Smooth muscle cell of the coronary artery (primary cell): ENCODE measurements around the gene BRD2. TPM values are rescaled to one million over a fixed set of nuclear protein-coding genes. Genes with fewer than 3 reads are reported as not detected.

Experiments used
- total RNA-seq: library from RNA; depleted of rRNA; stranded (reverse); fragments of >200 nt; gene quantifications from 2 replicates; pipeline ENCODE4 v1.2.3, GENCODE V29; 2014; ENCODE audit warnings: low replicate concordance

Gene BRD2
- total RNA-seq = 39.6 and 40.2 TPM in 2 replicates

GRCh38 chr6:32968093-32968866 lies at the start of gene BRD2:
Gene BRD2, plus strand, starts transcription at chr6:32968594. Its CDS starts 4,305 bp downstream, at chr6:32972899.

DNA sequence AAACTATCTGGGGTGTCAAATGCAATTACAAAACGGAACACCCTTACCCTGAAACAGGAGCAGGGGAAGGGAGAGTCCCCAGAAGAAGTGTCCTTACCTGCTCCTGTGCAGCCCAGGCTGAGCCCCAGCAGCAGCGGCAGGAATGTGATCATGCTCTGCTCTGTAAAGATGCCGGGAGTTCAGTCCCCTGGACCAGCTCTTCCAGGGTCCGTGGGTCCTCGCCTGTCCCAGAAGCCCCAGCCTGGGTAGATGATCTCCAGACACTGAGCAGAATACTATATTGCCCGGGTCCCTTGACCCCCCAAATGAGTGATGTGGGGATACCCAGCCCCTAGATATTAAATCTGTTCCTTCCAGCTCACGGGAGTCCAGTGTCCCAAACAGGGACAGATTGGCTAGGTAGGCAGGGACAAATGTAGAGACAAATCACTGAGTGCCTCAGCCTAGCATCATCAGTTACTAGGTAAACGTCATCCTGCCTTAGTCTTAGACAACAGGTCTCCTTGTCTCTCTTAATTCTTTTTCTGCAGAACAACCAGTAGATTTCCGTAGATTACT lies 27.7 kb upstream of the BRD2 start, which contains the start of gene HLA-DMB:
HLA-DMB (minus strand) TSS at position 373 of the 558 bp plus-strand sequence; CDS start at position 152, 221 bp downstream.

DNA sequence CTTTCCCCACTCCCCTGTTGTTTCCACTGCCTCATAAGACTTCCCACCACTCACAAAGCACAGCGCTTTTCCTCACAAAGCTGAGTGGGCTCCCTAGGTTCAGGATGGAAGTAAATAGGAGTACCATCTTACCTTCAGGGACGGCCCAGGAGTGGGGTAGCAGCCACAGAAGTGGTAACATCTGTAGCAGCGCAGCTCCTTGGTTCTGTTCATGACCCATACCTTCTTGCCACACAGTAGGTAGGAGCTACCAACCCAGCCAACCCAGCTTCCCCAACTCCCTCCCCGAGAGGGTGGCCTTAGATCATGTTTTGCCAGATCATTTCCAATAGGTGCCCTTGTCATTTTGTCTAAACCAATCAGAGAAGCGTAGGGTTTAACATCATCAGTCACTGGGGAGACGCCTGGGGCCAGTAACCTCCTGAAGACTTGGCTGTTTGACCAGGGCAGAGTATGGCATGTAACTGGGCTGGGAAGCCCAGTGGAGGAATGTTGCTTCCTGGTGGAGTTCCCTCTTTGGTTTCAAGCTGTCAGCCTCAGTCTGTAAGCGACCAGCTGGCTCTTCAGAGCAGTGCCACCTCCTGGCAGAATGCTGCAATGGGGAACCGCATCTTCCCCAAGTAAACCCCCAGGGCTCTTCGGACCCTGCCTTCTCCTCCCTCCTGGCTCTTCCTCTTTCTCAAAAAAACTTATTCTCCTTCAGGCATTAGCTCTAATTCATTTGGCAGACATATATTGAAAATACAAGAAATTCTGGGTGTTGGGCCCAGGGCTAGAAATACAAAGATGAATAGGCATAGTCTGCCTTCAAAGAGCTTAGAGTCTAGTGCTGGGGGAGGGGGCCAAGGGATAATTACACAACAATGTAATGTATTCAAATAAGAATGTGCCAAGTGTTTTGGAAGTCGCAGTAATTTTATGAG lies 15.3 kb upstream of the BRD2 start, which contains the start of gene HLA-DMA:
HLA-DMA (minus strand) TSS at position 281 of the 923 bp plus-strand sequence; CDS start at position 220, 61 bp downstream.

DNA sequence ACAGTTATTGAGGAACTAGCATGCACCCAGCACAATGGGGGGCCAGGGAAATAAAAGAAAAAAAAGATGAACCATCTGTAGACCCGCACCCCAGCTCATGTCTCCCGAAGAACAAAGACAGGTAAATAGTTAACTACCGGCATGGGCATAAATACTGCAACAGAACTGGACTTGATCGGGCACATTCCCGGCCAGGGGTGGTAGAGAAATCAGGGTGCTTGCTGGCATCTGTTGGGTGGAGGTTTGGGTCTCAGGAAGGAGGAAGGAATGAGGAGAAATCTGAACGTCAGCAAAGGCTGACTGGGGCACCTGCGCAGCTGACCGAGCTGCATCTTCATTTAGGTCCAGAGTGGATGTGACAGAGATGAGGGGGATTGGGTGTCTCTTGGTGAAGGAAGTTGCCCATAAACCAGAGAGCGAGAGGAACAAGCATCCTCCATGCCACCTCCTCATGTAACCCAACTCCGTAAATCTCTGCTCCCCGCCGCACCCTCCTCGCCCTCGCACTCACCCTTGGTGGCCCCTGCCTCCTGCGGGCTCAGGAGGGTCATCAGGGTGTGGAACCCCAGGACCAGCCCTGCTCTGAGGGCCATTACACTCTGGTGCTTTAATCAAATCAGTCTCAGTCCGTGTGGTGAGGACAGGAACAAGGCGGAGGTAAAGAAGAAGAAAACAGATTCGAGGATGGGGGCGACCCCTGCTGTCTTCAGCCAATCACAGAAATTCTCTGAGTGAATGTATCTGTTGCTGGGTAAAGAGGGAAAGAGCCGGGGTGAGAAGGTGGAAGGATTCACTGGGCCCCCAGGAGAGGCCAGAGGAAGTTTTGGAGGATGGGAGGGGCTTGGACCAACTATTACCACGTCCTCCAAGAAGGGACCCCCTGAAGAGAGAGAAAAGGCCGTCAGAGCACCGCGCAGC lies 40.8 kb downstream of the BRD2 start, which contains the start of gene HLA-DOA:
HLA-DOA (minus strand) TSS at position 648 of the 918 bp plus-strand sequence.

Other genes with a start within 250 kb of the BRD2 start
- not detected in 2 replicates for gene HLA-DQA2, start 227.2 kb upstream of the BRD2 start, total RNA-seq
- gene HLA-DQB2, start 205.1 kb upstream of the BRD2 start, total RNA-seq = not detected in 2 replicates
- gene HLA-DOB, start 151.6 kb upstream of the BRD2 start, total RNA-seq = 0.59 TPM in 1 of 2 replicates, not detected in the other
- 20.8 and 40.5 TPM in 2 replicates for gene TAP2, start 129.9 kb upstream of the BRD2 start, total RNA-seq
- gene PSMB8, start 124.5 kb upstream of the BRD2 start, total RNA-seq = 44.2 and 72.4 TPM in 2 replicates
- gene TAP1, start 114.9 kb upstream of the BRD2 start, total RNA-seq = 28.0 and 33.1 TPM in 2 replicates
- 16.1 and 45.7 TPM in 2 replicates for gene PSMB9, start 114.4 kb upstream of the BRD2 start, total RNA-seq
- gene HLA-DMB, start 27.6 kb upstream of the BRD2 start, total RNA-seq = 0.08 and 0.12 TPM in 2 replicates
- 0.82 and 2.9 TPM in 2 replicates for gene HLA-DMA, start 15.5 kb upstream of the BRD2 start, total RNA-seq
- gene HLA-DOA, start 41.0 kb downstream of the BRD2 start, total RNA-seq = under 0.01 TPM in 1 of 2 replicates, not detected in the other
- gene HLA-DPA1, start 105.1 kb downstream of the BRD2 start, total RNA-seq = 9.7 TPM in 1 of 2 replicates, not detected in the other
- gene HLA-DPB1, start 107.4 kb downstream of the BRD2 start, total RNA-seq = 1.4 and 17.0 TPM in 2 replicates
- gene COL11A2, start 223.9 kb downstream of the BRD2 start, total RNA-seq = 0.08 and 0.12 TPM in 2 replicates
- 22.0 and 28.2 TPM in 2 replicates for gene RXRB, start 232.1 kb downstream of the BRD2 start, total RNA-seq
- gene SLC39A7, start 232.3 kb downstream of the BRD2 start, total RNA-seq = 105 and 195 TPM in 2 replicates
- 6.0 and 7.4 TPM in 2 replicates for gene HSD17B8, start 236.1 kb downstream of the BRD2 start, total RNA-seq
- 33.6 and 35.0 TPM in 2 replicates for gene RING1, start 239.9 kb downstream of the BRD2 start, total RNA-seq